Pancreas (tissue), 10 donors: ENCODE results near the gene PLA2G2C. TPM values are rescaled to one million over a fixed set of nuclear protein-coding genes. Genes with fewer than 3 reads are reported as not detected.

Experiments
- ATAC-seq, 4 donors: fragments of 200-7000 bp; cut with Tn5 transposase; one replicate each; pipeline versions ENCODE4 v1.8.0 to v1.9.1; 2020; ENCODE audit warnings: mild to moderate bottlenecking in 4 of 4, moderate library complexity in 4 of 4
- DNase-seq, 6 donors: peaks; one replicate each; pipeline ENCODE4 v3.0.0-alpha.2; 2020
- FAIRE-seq: peaks from 2 replicates; lab custom pipeline; 2012; peaks lifted over from hg19 to GRCh38; lab: Jason Lieb, UNC
- H3K27ac ChIP-seq, 4 donors: fragments of 200-600 bp; sonication (generic); 1 replicate in 3 of 4; 2 replicates in 1 of 4; pipeline versions ENCODE4 v1.5.0 to v1.8.0; 2020
- H3K27me3 ChIP-seq, 4 donors: fragments of 200-600 bp; one replicate each; pipeline ENCODE4 v1.8.0; 2021
- H3K36me3 ChIP-seq, 3 donors: fragments of 200-600 bp; sonication (generic) in 1 of 3; one replicate each; pipeline versions ENCODE4 v1.5.0 to v1.8.0; 2020 to 2021
- H3K4me1 ChIP-seq, 3 donors: fragments of 200-600 bp; one replicate each; pipeline ENCODE4 v1.8.0; 2021
- H3K4me3 ChIP-seq, 4 donors: fragments of 200-600 bp; sonication (generic) in 2 of 4; one replicate each; pipeline versions ENCODE4 v1.5.0 to v1.8.0; 2020 to 2021
- H3K9me3 ChIP-seq, 4 donors: fragments of 200-600 bp; one replicate each; pipeline ENCODE4 v1.8.0; 2021
- WGBS, 2 donors: extraction: QIAGEN DNeasy Blood & Tissue Kit; methylation state at CpG; one replicate each; pipeline ENCODE4 v1.1.7; 2013; 5-methylcytosine and 5-hydroxymethylcytosine counted together
- intact Hi-C, 3 donors: fragments of 100-400 bp; cut with DNase I; formaldehyde crosslinking; loops; one replicate each; pipeline versions ENCODE4 v1.11.1 to v1.14.2; 2022
- polyA plus RNA-seq, 2 donors: library from polyadenylated mRNA; stranded (reverse); fragments of 200-250 nt; gene quantifications; one replicate each; pipeline ENCODE4 v1.2.3, GENCODE V29; 2013
- total RNA-seq, 6 donors: library from RNA; stranded (reverse); fragmentation: NEBNext Ultra II Directional in 4 of 6; extraction: Animal tissue kit (Norgen Biotek cat#: 25700) in 4 of 6; gene quantifications; one replicate each; pipeline versions ENCODE4 v1.2.1 to v1.2.4, GENCODE V29; 2021 to 2023
- TF ChIP-seq, protein P1 (sequence below), 4 donors: fragments of 200-600 bp; sonication (generic) in 3 of 4; IDR thresholded peaks; one replicate each; pipeline versions ENCODE4 v1.5.0 to v1.8.0; 2021; ENCODE audit warnings: antibody characterized with exemption in 4 of 4
- donor health status: healthy with polysubstance abuse.
- donor health status: DM: no; HTN: no; CAD: no; lungs with moderate emphysema.
- donor health status: DM: no; HTN: no; CAD: no.
- donor health status: control.
- donor health status: control.
- donor health status: Bipolar disorder and iron deficiency.
- donor health status: DM: yes; HTN: yes; CAD: no.
- donor health status: DM: no; HTN: no; CAD: no.
- donor health status: DM: no; HTN: no; CAD: no.
- donor health status: DM: yes; HTN: yes; CAD: no.

Gene PLA2G2C
- total and polyA plus RNA-seq, 8 donors: not detected

DNA sequence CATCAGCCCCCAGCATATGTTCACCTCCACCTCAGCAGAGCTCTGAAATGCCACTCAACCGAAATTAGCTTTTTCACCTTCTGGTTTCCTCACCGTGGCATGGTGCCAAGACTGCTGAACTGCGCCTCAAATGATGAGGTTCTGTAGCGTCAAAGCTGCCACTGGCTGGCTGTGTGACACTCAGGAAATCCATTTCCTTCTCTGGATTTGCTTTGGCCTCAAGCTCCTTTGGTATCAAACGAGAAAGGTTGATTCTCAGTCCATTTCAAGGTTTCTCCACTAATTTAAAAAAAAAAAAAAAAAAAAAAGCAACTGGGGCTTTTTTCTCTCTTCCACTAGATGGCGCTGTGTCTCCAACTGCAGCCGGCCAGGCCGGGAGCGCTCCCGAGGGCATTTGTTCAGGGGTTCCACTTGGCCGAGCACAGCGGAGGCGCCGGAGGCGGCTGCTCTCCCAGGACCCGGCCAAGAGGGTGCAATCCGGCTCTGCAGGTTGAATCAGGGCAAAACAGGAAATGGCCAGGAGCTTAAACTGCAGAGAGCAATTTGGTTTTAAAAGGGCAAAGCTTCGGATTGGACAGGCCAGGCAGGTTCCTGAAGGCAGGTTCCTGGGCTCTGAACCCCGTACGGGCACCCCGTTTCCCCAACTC lies 26.5 kb upstream of the PLA2G2C start:
- Histone ChIP-seq H3K4me1 (peaks cover 0 to 7% (median 0%) of the 10 kb centered on the region in 3 donors), H3K27ac (no peak overlapping the region), H3K4me3 (no peak overlapping the region), H3K36me3 (no peaks in the 10 kb centered on the region), H3K9me3 (no peaks in the 10 kb centered on the region), H3K27me3 (no peaks in the 10 kb centered on the region)
- ATAC-seq: peak; percentile 89 to 96 (median 94)
- TF ChIP-seq, protein P1, sequence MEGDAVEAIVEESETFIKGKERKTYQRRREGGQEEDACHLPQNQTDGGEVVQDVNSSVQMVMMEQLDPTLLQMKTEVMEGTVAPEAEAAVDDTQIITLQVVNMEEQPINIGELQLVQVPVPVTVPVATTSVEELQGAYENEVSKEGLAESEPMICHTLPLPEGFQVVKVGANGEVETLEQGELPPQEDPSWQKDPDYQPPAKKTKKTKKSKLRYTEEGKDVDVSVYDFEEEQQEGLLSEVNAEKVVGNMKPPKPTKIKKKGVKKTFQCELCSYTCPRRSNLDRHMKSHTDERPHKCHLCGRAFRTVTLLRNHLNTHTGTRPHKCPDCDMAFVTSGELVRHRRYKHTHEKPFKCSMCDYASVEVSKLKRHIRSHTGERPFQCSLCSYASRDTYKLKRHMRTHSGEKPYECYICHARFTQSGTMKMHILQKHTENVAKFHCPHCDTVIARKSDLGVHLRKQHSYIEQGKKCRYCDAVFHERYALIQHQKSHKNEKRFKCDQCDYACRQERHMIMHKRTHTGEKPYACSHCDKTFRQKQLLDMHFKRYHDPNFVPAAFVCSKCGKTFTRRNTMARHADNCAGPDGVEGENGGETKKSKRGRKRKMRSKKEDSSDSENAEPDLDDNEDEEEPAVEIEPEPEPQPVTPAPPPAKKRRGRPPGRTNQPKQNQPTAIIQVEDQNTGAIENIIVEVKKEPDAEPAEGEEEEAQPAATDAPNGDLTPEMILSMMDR (IDR thresholded peaks at IDR 0.05): peak; percentile 48 to 78 (median 69)
- peak; percentile 45 to 87 (median 70) for DNase-seq
- intact Hi-C loops: loop anchor here in 2 of 3 donors (5.0 kb wide), 1 partner anchor 279 kb away; no protein-coding TSS in a partner anchor
- 3% methylated on average over 21 of the region's 21 CpGs for WGBS, 2 donors
- no peak for FAIRE-seq

DNA sequence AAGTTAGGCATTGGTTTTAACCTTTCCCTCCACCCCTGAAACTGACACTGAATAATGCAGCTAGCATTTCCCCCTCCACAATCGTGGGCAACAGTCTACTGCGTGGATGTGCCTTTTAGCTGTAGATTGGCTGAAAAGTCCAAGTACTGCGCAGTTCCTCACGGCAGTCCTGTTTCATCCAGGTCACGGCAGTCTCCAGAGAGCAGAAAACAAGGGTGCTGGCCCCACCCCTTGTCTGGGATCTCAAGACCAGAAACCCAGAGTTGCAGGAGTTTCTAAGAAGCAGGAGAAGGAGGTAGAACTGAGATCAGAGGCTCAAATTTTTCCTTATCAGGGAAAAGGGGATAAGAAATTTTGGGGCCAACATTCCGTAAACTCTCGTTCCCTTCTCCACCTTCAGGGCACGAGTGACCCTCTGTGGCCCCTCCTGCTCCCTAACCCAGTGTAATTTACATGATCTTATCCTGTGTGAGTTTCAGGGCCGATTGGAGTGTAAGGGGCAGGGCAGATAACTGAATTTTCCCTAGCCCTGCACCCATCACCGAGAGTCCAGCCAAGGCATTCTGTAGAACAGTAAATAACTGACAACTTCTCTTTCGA lies 25.9 kb upstream of the PLA2G2C start:
- peak in 1 of 4 donors; percentile 7 for ATAC-seq
- Histone ChIP-seq H3K4me1 (peaks cover 0 to 7% (median 0%) of the 10 kb centered on the region in 3 donors), H3K36me3 (no peaks in the 10 kb centered on the region), H3K9me3 (no peaks in the 10 kb centered on the region), H3K27me3 (no peaks in the 10 kb centered on the region), H3K27ac (no peak overlapping the region), H3K4me3 (no peak overlapping the region)
- intact Hi-C loops: loop anchor here in 2 of 3 donors (5.0 kb wide), 1 partner anchor 280 kb away; no protein-coding TSS in a partner anchor
- WGBS, 2 donors: 53 to 60% methylated on average over 11 of the region's 11 CpGs
- DNase-seq: no peak
- no peak for FAIRE-seq
- TF ChIP-seq, protein P1 (IDR thresholded peaks at IDR 0.05): no peak

DNA sequence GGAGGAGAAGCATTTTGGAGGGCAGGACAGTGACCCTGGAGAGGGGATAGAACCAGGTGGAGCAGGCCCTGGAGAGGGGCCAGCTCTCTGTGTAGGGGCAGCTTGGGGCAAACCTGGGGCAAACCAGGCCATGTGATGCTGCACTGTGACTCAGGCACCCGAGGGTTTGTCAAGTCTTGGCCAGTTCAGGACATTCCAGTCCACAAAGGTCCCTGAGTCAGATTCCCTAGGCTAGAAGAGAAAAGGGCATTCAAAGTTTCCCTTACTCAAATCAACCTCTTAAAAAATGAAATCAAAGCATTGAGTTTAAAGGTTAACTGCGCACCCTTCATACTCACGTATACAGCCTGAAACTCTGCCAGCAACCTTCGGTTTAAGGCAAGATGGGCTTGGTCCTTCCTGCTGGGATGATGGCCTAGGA lies 25.2 kb upstream of the PLA2G2C start:
- Histone ChIP-seq H3K27me3 (no peaks in the 10 kb centered on the region), H3K36me3 (no peaks in the 10 kb centered on the region), H3K9me3 (no peaks in the 10 kb centered on the region), H3K4me1 (peaks cover 0 to 7% (median 0%) of the 10 kb centered on the region in 3 donors), H3K4me3 (no peak overlapping the region), H3K27ac (no peak overlapping the region)
- FAIRE-seq: no peak
- TF ChIP-seq, protein P1 (IDR thresholded peaks at IDR 0.05): no peak
- ATAC-seq: peak in 1 of 4 donors; percentile 19
- 51 to 64% methylated on average over 4 of the region's 4 CpGs for WGBS, 2 donors
- intact Hi-C loops: loop anchor here in 2 of 3 donors (5.0 kb wide), 1 partner anchor 281 kb away; no protein-coding TSS in a partner anchor
- DNase-seq: no peak

DNA sequence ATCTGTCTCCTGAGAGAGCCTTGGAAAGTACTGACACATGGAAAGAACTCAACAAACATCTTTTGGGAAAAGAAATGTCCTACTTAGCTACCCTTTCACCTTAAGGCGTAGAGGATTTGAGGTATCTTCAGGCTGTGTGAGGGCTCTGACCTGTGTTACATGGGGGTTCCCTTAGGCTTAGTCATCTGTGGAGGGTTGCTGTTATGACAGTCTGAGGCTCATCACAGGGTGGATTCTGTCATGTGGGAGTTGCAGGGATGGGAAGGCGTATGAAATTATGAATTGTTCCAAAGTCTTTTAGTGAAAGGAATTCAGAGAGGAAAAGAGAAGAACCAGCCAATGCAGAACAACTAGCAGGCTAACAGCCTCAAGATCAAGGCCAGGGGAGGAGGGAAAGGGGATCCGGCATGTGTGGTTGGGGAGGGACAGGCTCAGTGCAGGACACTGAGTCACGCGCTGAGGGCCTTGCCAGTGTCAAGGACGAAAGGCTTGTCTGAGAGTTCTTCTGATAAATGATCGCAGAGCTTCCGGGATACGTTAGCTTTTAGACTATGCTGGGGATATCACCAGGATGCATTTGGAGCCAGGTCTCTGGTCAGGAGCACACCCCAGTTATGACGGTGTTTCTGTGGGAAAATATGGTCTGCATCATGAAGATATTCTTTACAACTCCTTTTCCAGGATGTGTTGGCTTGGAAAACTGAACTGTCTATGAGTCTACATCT lies 24.6 kb upstream of the PLA2G2C start:
- Histone ChIP-seq H3K27me3 (no peaks in the 10 kb centered on the region), H3K4me3 (no peak overlapping the region), H3K4me1 (peaks cover 0 to 7% (median 0%) of the 10 kb centered on the region in 3 donors), H3K36me3 (no peaks in the 10 kb centered on the region), H3K27ac (no peak overlapping the region), H3K9me3 (no peaks in the 10 kb centered on the region)
- intact Hi-C loops: loop anchor here in 2 of 3 donors (5.0 kb wide), 1 partner anchor 281 kb away; no protein-coding TSS in a partner anchor
- no peak for DNase-seq
- 53 to 69% methylated on average over 10 of the region's 10 CpGs for WGBS, 2 donors
- no peak for FAIRE-seq
- TF ChIP-seq, protein P1 (IDR thresholded peaks at IDR 0.05): no peak
- peak in 1 of 4 donors; percentile 16 for ATAC-seq
